GM12878 (cell line): ENCODE results near the gene DPH7. TPM values are rescaled to one million over a fixed set of nuclear protein-coding genes. Genes with fewer than 3 reads are reported as not detected.

Experiments
- ATAC-seq: fragments of 200-7000 bp; cut with Tn5 transposase; 3 replicates; pipeline ENCODE4 v1.9.1; 2020; ENCODE audit warnings: mild to moderate bottlenecking, moderate library complexity
- BruUV-seq: library from RNA; stranded (reverse); fragments of 400-500 nt; replicated peaks from 2 replicates; lab custom pipeline; 2021; lab: Mats Ljungman, UMichigan
- CTCF ChIA-PET: fragments of 300-600 bp; sonication (Branson Sonifier 250); formaldehyde crosslinking; extraction: SDS; loops from one replicate; lab custom pipeline; 2021; ENCODE audit warnings: inconsistent platforms; lab: Yijun Ruan, JAX
- POLR2A ChIA-PET: fragments of 350-600 bp; formaldehyde crosslinking; extraction: SDS; loops from one replicate; lab custom pipeline; 2021; ENCODE audit warnings: inconsistent platforms; lab: Charles Lee
- RAD21 ChIA-PET: fragments of 300-600 bp; sonication (Branson Sonifier 250); formaldehyde crosslinking; loops from one replicate; lab custom pipeline; 2023; ENCODE audit warnings: antibody characterized with exemption; ENCODE audit not compliant: unreplicated experiment; lab: Charles Lee
- SMC1A ChIA-PET: fragments of 300-600 bp; sonication (Branson Sonifier 250); formaldehyde crosslinking; loops from one replicate; lab custom pipeline; 2023; ENCODE audit not compliant: unreplicated experiment, uncharacterized antibody; lab: Charles Lee
- DNase-seq: peaks from one replicate; pipeline ENCODE4 v3.0.0-alpha.2; 2011; ENCODE audit warnings: low read depth, low spot score
- FAIRE-seq: peaks from 3 replicates; lab custom pipeline; 2011; peaks lifted over from hg19 to GRCh38; lab: Jason Lieb, UNC
- H2AFZ ChIP-seq: 2 replicates; pipeline ENCODE4 v1.6.0; 2011; ENCODE audit warnings: low read depth, low read length, control low read depth; ENCODE audit not compliant: control insufficient read depth
- H3K27ac ChIP-seq: 2 replicates; pipeline ENCODE4 v1.5.1; 2011; ENCODE audit warnings: control low read depth; ENCODE audit not compliant: control insufficient read depth, insufficient read depth
- H3K27me3 ChIP-seq, 2 experiments: replicated peaks in 1 of 2; 2 replicates each; pipeline versions ENCODE4 v1.6.0 to v1.6.1; 2011; ENCODE audit warnings: low read length in 1 of 2; ENCODE audit not compliant: control insufficient read depth in 2 of 2, insufficient read depth in 2 of 2
- H3K36me3 ChIP-seq, 2 experiments: 2 replicates each; pipeline ENCODE4 v1.5.1; 2011; ENCODE audit warnings: low read length in 1 of 2; ENCODE audit not compliant: control insufficient read depth in 2 of 2, insufficient read depth in 2 of 2
- H3K4me1 ChIP-seq: 2 replicates; pipeline ENCODE4 v1.6.1; 2011; ENCODE audit warnings: mild to moderate bottlenecking, low read length, moderate library complexity, mixed read lengths; ENCODE audit not compliant: control insufficient read depth, insufficient read depth
- H3K4me2 ChIP-seq: 2 replicates; pipeline ENCODE4 v1.6.0; 2011; ENCODE audit warnings: control low read depth; ENCODE audit not compliant: control insufficient read depth, insufficient read depth
- H3K4me3 ChIP-seq: fragments of 200-600 bp; sonication (generic); 2 replicates; pipeline ENCODE4 v1.5.1; 2016
- H3K79me2 ChIP-seq: 2 replicates; pipeline ENCODE4 v1.6.0; 2011; ENCODE audit warnings: low read length; ENCODE audit not compliant: control insufficient read depth, insufficient read depth
- H3K9ac ChIP-seq: 2 replicates; pipeline ENCODE4 v1.8.0; 2011; ENCODE audit warnings: low read length, control low read depth, mixed read lengths; ENCODE audit not compliant: control insufficient read depth, insufficient read depth
- H3K9me3 ChIP-seq: replicated peaks from 3 replicates; pipeline ENCODE4 v1.5.1; 2011; ENCODE audit warnings: mild to moderate bottlenecking, low read length; ENCODE audit not compliant: control insufficient read depth, insufficient read depth
- H4K20me1 ChIP-seq: 2 replicates; pipeline ENCODE4 v1.6.0; 2011; ENCODE audit not compliant: control insufficient read depth, insufficient read depth
- ASH2L ChIP-seq: fragments of 300-600, 200-600 bp; sonication (generic); IDR thresholded peaks from 2 replicates; pipeline ENCODE4 v1.6.1; 2017; ENCODE audit warnings: low read depth, mild to moderate bottlenecking, borderline replicate concordance
- CHD2 ChIP-seq: IDR thresholded peaks from 2 replicates; pipeline ENCODE4 v1.6.1; 2011; ENCODE audit warnings: low read depth, low read length, improper control_type of control experiment, borderline replicate concordance
- ESRRA ChIP-seq: IDR thresholded peaks from 2 replicates; pipeline ENCODE4 v1.6.1; 2012; ENCODE audit warnings: mild to moderate bottlenecking, low read length, improper control_type of control experiment
- KDM1A ChIP-seq: fragments of 200-600 bp; sonication (generic); IDR thresholded peaks from 2 replicates; pipeline ENCODE4 v1.6.1; 2016; ENCODE audit warnings: borderline replicate concordance
- LARP7 ChIP-seq: fragments of 450-650 bp; IDR thresholded peaks from 2 replicates; pipeline ENCODE4 v1.6.1; 2017; ENCODE audit warnings: mild to moderate bottlenecking
- NFYB ChIP-seq: IDR thresholded peaks from 2 replicates; pipeline ENCODE4 v1.6.1; 2011; ENCODE audit warnings: low read depth, mild to moderate bottlenecking, low read length, improper control_type of control experiment, moderate library complexity; ENCODE audit not compliant: insufficient read depth
- SMAD5 ChIP-seq: IDR thresholded peaks from 2 replicates; pipeline ENCODE4 v1.6.1; 2016; ENCODE audit warnings: antibody characterized with exemption, low read depth
- SRF ChIP-seq, 2 experiments: IDR thresholded peaks; 2 replicates each; pipeline ENCODE4 v1.6.1; 2011; ENCODE audit warnings: low read depth in 2 of 2, low read length in 2 of 2, mild to moderate bottlenecking in 1 of 2, moderate library complexity in 1 of 2
- STAT3 ChIP-seq: IDR thresholded peaks from 2 replicates; pipeline ENCODE4 v1.6.1; 2011; ENCODE audit warnings: low read depth, low read length, improper control_type of control experiment
- TCF12 ChIP-seq: IDR thresholded peaks from 2 replicates; pipeline ENCODE4 v1.6.1; 2011; ENCODE audit warnings: low read depth, mild to moderate bottlenecking, low read length
- WGBS: methylation state at CpG from one replicate; pipeline ENCODE4 v1.1.6; 2016; ENCODE audit warnings: low lambda C conversion rate; ENCODE audit not compliant: insufficient replicate concordance, insufficient coverage; ENCODE audit errors: missing lambda C conversion rate; 5-methylcytosine and 5-hydroxymethylcytosine counted together
- in situ Hi-C: fragments of 300-500 bp; cut with MboI; formaldehyde crosslinking; loops from 9 replicates; pipeline ENCODE4 v1.14.3; 2018; ENCODE audit warnings: mixed read lengths
- intact Hi-C: fragments of 100-400 bp; cut with micrococcal nuclease; formaldehyde crosslinking; loops from one replicate; pipeline ENCODE4 v1.14.2; 2022; ENCODE audit not compliant: unreplicated experiment
- polyA plus RNA-seq, 11 experiments: library from polyadenylated mRNA; depleted of rRNA in 4 of 11; unstranded in 6 of 11; stranded (reverse) in 5 of 11; fragments of >200 nt; fragmentation: Nextera tagmentation in 4 of 11; fragmentation: Illumina TruSeq in 1 of 11; extraction: Ambion mirVana in 4 of 11; extraction: Trizol in 1 of 11; gene quantifications; 1 replicate in 1 of 11; 2 replicates in 10 of 11; pipeline versions ENCODE4 v1.2.1 to v1.2.3, GENCODE V29; 2011 to 2016; ENCODE audit warnings: inconsistent platforms in 2 of 11, missing spikeins in 2 of 11, low read depth in 1 of 11
- total RNA-seq, 4 experiments: library from RNA; depleted of rRNA in 3 of 4; stranded (reverse); fragments of >200 nt in 3 of 4; fragmentation: Illumina TruSeq in 1 of 4; extraction: Trizol in 1 of 4; gene quantifications; 2 replicates each; pipeline versions ENCODE4 v1.2.1 to v1.2.3, GENCODE V29; 2013 to 2021
- TF ChIP-seq, protein P1 (sequence below): fragments of 150-350 bp; IDR thresholded peaks from 2 replicates; pipeline ENCODE4 v1.6.1; 2014; ENCODE audit warnings: mild to moderate bottlenecking, low read depth, low read length
- TF ChIP-seq, protein P2 (sequence below): fragments of 450-650 bp; IDR thresholded peaks from 2 replicates; pipeline ENCODE4 v1.6.1; 2014; ENCODE audit warnings: mild to moderate bottlenecking
- TF ChIP-seq, protein P3 (sequence below): IDR thresholded peaks from 2 replicates; pipeline ENCODE4 v1.6.1; 2011; ENCODE audit warnings: low read depth, low read length, improper control_type of control experiment, borderline replicate concordance

DPH7 gene
- total and polyA plus RNA-seq, 10 of the 15 experiments (the other 5 are each of a cell fraction or from before 2014, with no cell fraction given) = 8.7 to 40.0 (median 28.1) TPM

DNA sequence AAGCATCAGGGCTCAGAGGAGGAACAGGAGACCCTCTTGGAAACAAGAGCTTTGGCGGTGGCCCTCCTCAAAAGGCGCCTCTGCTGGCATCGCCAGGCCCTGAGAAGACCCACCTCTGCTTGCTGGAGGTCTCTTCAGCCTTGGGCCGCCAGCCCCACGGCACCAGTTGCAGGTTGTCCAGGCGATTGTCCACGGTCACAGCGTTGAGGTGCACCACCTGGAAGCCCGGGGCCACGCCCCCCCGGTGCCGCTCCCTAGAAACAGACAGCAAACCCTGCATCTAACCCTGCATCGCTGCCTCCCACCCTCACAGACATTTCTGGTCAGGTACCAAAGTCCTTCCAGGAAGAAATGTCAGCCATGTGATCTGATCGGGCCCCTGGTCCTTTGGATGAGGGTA is 8.1 kb upstream of the DPH7 start:
- Histone ChIP-seq H3K36me3 (peaks cover 14 to 22% of the 10 kb centered on the region in 2 experiments; a peak in 3 of 4 replicates), H3K4me1 (peaks cover 6% of the 10 kb centered on the region; the same call in 1 of the 2 replicates), H3K4me3 (no peak overlapping the region), H3K27ac (no peak overlapping the region), H3K4me2 (no peak overlapping the region), H3K27me3 (no peaks in the 10 kb centered on the region), H3K9me3 (no peaks in the 10 kb centered on the region), H3K9ac (no peak overlapping the region), H4K20me1 (no peaks in the 10 kb centered on the region), H2AFZ (no peak overlapping the region), H3K79me2 (peaks cover 14% of the 10 kb centered on the region)
- intact Hi-C loops (no loop called here), in situ Hi-C loops (no loop called here)
- no peak for FAIRE-seq
- DNase-seq = no peak
- TF ChIP-seq, protein P1, sequence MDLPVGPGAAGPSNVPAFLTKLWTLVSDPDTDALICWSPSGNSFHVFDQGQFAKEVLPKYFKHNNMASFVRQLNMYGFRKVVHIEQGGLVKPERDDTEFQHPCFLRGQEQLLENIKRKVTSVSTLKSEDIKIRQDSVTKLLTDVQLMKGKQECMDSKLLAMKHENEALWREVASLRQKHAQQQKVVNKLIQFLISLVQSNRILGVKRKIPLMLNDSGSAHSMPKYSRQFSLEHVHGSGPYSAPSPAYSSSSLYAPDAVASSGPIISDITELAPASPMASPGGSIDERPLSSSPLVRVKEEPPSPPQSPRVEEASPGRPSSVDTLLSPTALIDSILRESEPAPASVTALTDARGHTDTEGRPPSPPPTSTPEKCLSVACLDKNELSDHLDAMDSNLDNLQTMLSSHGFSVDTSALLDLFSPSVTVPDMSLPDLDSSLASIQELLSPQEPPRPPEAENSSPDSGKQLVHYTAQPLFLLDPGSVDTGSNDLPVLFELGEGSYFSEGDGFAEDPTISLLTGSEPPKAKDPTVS = no peak
- TF ChIP-seq ESRRA = no peak
- TF ChIP-seq, protein P2, sequence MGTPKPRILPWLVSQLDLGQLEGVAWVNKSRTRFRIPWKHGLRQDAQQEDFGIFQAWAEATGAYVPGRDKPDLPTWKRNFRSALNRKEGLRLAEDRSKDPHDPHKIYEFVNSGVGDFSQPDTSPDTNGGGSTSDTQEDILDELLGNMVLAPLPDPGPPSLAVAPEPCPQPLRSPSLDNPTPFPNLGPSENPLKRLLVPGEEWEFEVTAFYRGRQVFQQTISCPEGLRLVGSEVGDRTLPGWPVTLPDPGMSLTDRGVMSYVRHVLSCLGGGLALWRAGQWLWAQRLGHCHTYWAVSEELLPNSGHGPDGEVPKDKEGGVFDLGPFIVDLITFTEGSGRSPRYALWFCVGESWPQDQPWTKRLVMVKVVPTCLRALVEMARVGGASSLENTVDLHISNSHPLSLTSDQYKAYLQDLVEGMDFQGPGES = no peak
- ChIA-PET RAD21 (no interaction called here), SMC1A (no interaction called here), CTCF (interaction anchor here (0.8 kb wide), 2 partner anchors 8 to 42 kb away, joined by 3 to 4 read pairs; partner anchors contain the start of gene DPH7), POLR2A (no interaction called here)
- no peak for ATAC-seq
- 87% methylated on average over 14 of the region's 14 CpGs for WGBS
- no TSS peak for BruUV-seq

DNA sequence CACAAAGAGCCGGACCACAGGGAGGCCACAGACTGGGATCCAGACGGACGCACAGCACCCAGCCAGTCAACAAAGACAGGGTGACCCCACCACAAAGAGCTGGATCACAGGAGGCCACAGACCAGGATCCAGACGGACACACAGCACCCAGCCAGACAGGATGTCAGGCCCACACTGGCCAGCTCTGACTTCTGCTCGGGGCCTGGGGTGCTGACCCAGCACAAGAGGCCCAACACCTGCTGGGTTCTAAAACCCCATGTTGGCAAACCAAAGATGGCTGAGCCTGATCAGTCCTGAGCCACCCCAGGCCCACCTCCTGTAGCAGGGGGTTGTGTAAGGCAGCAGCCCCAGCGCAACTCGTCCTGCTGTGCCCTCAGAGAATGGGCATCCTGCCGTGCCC is 5.2 kb upstream of the DPH7 start:
- H3K27ac ChIP-seq = no peak overlapping the region
- peaks cover 14 to 22% of the 10 kb centered on the region in 2 experiments; a peak in 3 of 4 replicates for H3K36me3 ChIP-seq
- no peak for DNase-seq
- no peak overlapping the region for H2AFZ ChIP-seq
- intact Hi-C loops = no loop called here
- no TSS peak for BruUV-seq
- ChIA-PET CTCF (no interaction called here), SMC1A (no interaction called here), RAD21 (no interaction called here), POLR2A (interaction anchor here (0.6 kb wide), 1 partner anchor 506 kb away, joined by 3 read pairs; no protein-coding TSS in a partner anchor)
- no peak for FAIRE-seq
- no peak for ATAC-seq
- H4K20me1 ChIP-seq = no peaks in the 10 kb centered on the region
- H3K9me3 ChIP-seq = no peaks in the 10 kb centered on the region
- 86% methylated on average over 8 of the region's 8 CpGs for WGBS
- TF ChIP-seq TCF12 (no peak), LARP7 (no peak), STAT3 (no peak), SRF (IDR thresholded peaks at IDR 0.05; ENCODE audit: low read depth in 2 of 2, low read length in 2 of 2) (no peak), KDM1A (no peak), ASH2L (no peak), SMAD5 (no peak), CHD2 (no peak), NFYB (no peak)
- TF ChIP-seq, protein P3, sequence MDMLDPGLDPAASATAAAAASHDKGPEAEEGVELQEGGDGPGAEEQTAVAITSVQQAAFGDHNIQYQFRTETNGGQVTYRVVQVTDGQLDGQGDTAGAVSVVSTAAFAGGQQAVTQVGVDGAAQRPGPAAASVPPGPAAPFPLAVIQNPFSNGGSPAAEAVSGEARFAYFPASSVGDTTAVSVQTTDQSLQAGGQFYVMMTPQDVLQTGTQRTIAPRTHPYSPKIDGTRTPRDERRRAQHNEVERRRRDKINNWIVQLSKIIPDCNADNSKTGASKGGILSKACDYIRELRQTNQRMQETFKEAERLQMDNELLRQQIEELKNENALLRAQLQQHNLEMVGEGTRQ = no peak
- H3K9ac ChIP-seq = no peak overlapping the region
- H3K4me3 ChIP-seq = no peak overlapping the region
- in situ Hi-C loops = no loop called here
- no peaks in the 10 kb centered on the region for H3K4me1 ChIP-seq
- H3K4me2 ChIP-seq = no peak overlapping the region
- H3K27me3 ChIP-seq = no peaks in the 10 kb centered on the region
- peaks cover 4% of the 10 kb centered on the region; the same call in 1 of the 2 replicates for H3K79me2 ChIP-seq
